ENCODE results near the gene ULK4.

DNA sequence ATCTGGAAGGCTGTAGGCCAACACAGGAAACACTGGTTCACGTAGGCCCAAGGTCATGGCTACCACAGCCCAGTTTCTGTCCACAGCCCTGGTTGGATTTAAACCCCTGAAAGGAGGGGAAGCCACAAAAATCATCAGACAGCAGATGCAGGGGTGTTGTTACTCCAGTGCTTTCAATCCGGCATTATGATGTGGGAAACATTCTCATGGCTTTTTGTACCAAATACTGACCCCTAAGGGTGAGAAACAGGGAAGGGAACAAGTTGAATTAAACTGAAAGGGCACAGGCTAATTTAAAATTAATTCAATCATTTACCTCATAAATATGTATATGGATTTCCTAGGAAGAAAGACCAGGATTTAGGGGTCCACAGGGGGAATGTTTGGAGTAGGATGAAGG, 387.0 kb downstream of the ULK4 start:
- TF ChIP-seq, protein P1, sequence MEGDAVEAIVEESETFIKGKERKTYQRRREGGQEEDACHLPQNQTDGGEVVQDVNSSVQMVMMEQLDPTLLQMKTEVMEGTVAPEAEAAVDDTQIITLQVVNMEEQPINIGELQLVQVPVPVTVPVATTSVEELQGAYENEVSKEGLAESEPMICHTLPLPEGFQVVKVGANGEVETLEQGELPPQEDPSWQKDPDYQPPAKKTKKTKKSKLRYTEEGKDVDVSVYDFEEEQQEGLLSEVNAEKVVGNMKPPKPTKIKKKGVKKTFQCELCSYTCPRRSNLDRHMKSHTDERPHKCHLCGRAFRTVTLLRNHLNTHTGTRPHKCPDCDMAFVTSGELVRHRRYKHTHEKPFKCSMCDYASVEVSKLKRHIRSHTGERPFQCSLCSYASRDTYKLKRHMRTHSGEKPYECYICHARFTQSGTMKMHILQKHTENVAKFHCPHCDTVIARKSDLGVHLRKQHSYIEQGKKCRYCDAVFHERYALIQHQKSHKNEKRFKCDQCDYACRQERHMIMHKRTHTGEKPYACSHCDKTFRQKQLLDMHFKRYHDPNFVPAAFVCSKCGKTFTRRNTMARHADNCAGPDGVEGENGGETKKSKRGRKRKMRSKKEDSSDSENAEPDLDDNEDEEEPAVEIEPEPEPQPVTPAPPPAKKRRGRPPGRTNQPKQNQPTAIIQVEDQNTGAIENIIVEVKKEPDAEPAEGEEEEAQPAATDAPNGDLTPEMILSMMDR (IDR thresholded peaks at IDR 0.05; ENCODE audit: low read depth, low read length): no peak
- TF ChIP-seq POLR2A (IDR thresholded peaks at IDR 0.05; ENCODE audit: extremely low read depth, insufficient read length): no peak
- TF ChIP-seq, protein P2, sequence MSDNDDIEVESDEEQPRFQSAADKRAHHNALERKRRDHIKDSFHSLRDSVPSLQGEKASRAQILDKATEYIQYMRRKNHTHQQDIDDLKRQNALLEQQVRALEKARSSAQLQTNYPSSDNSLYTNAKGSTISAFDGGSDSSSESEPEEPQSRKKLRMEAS (IDR thresholded peaks at IDR 0.05; ENCODE audit: low read depth, low read length): no peak

Data from NB4 (cell line).